ENCODE measurements around the gene PLXNA4.

The PLXNA4 gene

GRCh38 chr7:132376361-132377013, 199.8 kb downstream of the PLXNA4 start:
- TF ChIP-seq, protein P1, sequence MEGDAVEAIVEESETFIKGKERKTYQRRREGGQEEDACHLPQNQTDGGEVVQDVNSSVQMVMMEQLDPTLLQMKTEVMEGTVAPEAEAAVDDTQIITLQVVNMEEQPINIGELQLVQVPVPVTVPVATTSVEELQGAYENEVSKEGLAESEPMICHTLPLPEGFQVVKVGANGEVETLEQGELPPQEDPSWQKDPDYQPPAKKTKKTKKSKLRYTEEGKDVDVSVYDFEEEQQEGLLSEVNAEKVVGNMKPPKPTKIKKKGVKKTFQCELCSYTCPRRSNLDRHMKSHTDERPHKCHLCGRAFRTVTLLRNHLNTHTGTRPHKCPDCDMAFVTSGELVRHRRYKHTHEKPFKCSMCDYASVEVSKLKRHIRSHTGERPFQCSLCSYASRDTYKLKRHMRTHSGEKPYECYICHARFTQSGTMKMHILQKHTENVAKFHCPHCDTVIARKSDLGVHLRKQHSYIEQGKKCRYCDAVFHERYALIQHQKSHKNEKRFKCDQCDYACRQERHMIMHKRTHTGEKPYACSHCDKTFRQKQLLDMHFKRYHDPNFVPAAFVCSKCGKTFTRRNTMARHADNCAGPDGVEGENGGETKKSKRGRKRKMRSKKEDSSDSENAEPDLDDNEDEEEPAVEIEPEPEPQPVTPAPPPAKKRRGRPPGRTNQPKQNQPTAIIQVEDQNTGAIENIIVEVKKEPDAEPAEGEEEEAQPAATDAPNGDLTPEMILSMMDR (IDR thresholded peaks at IDR 0.05; ENCODE audit: insufficient read depth, low read depth, low read length, missing control alignments), result no peak
- no peak for DNase-seq (ENCODE audit: low read depth)
- no peak overlapping the region for H3K4me3 ChIP-seq (ENCODE audit: low read depth, low read length)

DNA sequence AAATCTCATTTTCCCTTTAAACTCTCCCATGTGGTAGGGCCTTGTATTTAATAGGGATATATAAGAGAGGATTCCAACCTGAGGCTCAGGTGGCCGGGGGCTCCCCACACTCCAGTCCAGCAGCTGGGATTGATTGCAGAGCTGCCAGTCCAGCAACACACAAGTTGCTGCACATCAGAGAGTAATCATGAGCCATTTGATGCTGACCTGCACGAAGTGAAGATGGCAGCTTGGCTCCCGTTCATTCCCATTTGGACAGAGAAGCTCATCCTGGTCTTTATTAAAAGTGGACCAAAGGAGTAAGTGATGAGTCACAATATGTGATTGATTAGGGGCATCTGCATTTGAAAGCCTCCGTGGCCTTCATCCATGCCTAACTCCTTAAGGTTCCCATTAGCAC, 202.4 kb downstream of the PLXNA4 start:
- no peak overlapping the region for H3K4me3 ChIP-seq (ENCODE audit: low read depth, low read length)
- DNase-seq (ENCODE audit: low read depth), result no peak
- TF ChIP-seq, protein P1 (IDR thresholded peaks at IDR 0.05; ENCODE audit: insufficient read depth, low read depth, low read length, missing control alignments), result no peak

GRCh38 chr7:132373041-132373440, 203.2 kb downstream of the PLXNA4 start:
- H3K4me3 ChIP-seq (ENCODE audit: low read depth, low read length), result no peak overlapping the region
- no peak for DNase-seq (ENCODE audit: low read depth)
- TF ChIP-seq, protein P1 (IDR thresholded peaks at IDR 0.05; ENCODE audit: insufficient read depth, low read depth, low read length, missing control alignments), result no peak

GRCh38 chr7:132371948-132372347, 204.3 kb downstream of the PLXNA4 start:
- TF ChIP-seq, protein P1 (IDR thresholded peaks at IDR 0.05; ENCODE audit: insufficient read depth, low read depth, low read length, missing control alignments), result no peak
- H3K4me3 ChIP-seq (ENCODE audit: low read depth, low read length), result no peak overlapping the region
- no peak for DNase-seq (ENCODE audit: low read depth)

DNA sequence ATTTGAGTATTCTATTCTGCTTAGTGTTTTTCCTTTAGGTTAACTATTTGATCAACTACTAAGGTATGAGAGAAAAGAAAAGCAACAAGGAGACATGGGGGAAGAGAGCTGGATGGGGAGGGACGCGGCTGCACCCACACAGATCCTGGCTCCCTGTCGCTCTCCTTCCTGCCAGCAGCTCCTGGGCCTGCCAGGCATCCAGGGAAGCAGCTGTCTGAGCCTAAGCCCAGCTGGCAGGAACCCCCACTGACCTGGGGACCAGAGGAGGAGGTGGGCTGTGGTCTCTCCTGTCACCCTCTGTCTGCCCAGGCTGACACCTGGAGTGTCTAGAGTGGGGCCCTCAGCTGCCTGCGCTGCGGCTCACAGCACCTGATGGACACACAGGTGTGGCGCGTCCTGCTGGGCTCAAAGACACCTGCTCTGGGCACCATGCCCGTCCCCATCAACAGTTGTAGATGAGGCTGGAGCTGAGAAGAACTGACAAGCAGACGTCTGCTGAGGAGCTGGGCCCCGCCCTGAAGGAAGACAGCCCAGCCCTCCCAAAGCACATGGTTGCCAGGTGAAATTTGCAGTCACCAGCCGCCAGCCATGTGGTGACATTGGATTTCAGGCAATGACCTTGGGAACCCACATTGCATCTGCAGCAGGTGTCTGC, 207.9 kb downstream of the PLXNA4 start:
- DNase-seq (ENCODE audit: low read depth), result no peak
- no peak overlapping the region for H3K4me3 ChIP-seq (ENCODE audit: low read depth, low read length)
- TF ChIP-seq, protein P1 (IDR thresholded peaks at IDR 0.05; ENCODE audit: insufficient read depth, low read depth, low read length, missing control alignments), result no peak

GRCh38 chr7:132367795-132368194, 208.5 kb downstream of the PLXNA4 start:
- no peak overlapping the region for H3K4me3 ChIP-seq (ENCODE audit: low read depth, low read length)
- DNase-seq (ENCODE audit: low read depth), result no peak
- TF ChIP-seq, protein P1 (IDR thresholded peaks at IDR 0.05; ENCODE audit: insufficient read depth, low read depth, low read length, missing control alignments), result no peak

Measured in GM12865 (cell line).